Ishikawa (cell line): ENCODE measurements around the gene PDZRN3.

Experiments used
- CEBPB ChIP-seq: IDR thresholded peaks from 2 replicates; pipeline ENCODE4 v1.6.1; 2012
- CREB1 ChIP-seq: IDR thresholded peaks from 2 replicates; pipeline ENCODE4 v1.6.1; 2012; ENCODE audit warnings: low read depth
- EGR1 ChIP-seq: IDR thresholded peaks from 2 replicates; pipeline ENCODE4 v1.6.1; 2012
- EP300 ChIP-seq: IDR thresholded peaks from 2 replicates; pipeline ENCODE4 v1.6.1; 2012; ENCODE audit warnings: borderline replicate concordance
- FOXM1 ChIP-seq: IDR thresholded peaks from 2 replicates; pipeline ENCODE4 v1.6.1; 2012; ENCODE audit warnings: low read depth, borderline replicate concordance
- NFIC ChIP-seq: IDR thresholded peaks from 2 replicates; pipeline ENCODE4 v1.6.1; 2012
- RAD21 ChIP-seq: IDR thresholded peaks from 2 replicates; pipeline ENCODE4 v1.6.1; 2012; ENCODE audit warnings: low read depth
- TAF1 ChIP-seq: IDR thresholded peaks from 2 replicates; pipeline ENCODE4 v1.6.1; 2012; ENCODE audit warnings: low read depth, mild to moderate bottlenecking
- TCF12 ChIP-seq: IDR thresholded peaks from 2 replicates; pipeline ENCODE4 v1.6.1; 2012; ENCODE audit warnings: low read depth
- TEAD4 ChIP-seq: IDR thresholded peaks from 2 replicates; pipeline ENCODE4 v1.6.1; 2012
- YY1 ChIP-seq: IDR thresholded peaks from 2 replicates; pipeline ENCODE4 v1.6.1; 2012; ENCODE audit warnings: low read depth
- ZBTB7A ChIP-seq: IDR thresholded peaks from 2 replicates; pipeline ENCODE4 v1.6.1; 2012; ENCODE audit warnings: low read depth
- TF ChIP-seq, protein P1 (sequence below): IDR thresholded peaks from 2 replicates; pipeline ENCODE4 v1.6.1; 2012; ENCODE audit warnings: low read depth, mild to moderate bottlenecking
- TF ChIP-seq, protein P2 (sequence below): IDR thresholded peaks from 2 replicates; pipeline ENCODE4 v1.6.1; 2012
- TF ChIP-seq, protein P3 (sequence below): IDR thresholded peaks from 2 replicates; pipeline ENCODE4 v1.6.1; 2012

Gene PDZRN3

DNA sequence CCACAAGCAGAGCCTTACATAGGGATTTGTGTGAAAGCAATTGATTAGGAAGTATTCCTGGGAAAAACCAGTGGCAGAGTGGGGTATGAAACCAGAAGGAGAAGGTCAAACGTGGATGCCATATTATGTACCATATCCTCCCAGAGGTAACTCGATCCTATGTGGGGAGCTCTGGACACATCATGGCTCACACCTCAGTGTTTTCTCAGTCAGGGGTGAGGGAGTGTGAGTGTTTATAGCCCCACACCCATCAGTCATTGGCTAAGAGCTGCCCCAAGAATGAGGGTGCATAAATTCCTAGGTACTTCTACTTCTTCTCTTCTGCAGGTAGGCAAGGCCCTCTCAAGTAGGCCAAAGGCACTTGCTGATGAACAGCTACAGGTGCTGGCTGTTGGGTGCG lies 28.2 kb upstream of the PDZRN3 start:
- TF ChIP-seq, protein P1, sequence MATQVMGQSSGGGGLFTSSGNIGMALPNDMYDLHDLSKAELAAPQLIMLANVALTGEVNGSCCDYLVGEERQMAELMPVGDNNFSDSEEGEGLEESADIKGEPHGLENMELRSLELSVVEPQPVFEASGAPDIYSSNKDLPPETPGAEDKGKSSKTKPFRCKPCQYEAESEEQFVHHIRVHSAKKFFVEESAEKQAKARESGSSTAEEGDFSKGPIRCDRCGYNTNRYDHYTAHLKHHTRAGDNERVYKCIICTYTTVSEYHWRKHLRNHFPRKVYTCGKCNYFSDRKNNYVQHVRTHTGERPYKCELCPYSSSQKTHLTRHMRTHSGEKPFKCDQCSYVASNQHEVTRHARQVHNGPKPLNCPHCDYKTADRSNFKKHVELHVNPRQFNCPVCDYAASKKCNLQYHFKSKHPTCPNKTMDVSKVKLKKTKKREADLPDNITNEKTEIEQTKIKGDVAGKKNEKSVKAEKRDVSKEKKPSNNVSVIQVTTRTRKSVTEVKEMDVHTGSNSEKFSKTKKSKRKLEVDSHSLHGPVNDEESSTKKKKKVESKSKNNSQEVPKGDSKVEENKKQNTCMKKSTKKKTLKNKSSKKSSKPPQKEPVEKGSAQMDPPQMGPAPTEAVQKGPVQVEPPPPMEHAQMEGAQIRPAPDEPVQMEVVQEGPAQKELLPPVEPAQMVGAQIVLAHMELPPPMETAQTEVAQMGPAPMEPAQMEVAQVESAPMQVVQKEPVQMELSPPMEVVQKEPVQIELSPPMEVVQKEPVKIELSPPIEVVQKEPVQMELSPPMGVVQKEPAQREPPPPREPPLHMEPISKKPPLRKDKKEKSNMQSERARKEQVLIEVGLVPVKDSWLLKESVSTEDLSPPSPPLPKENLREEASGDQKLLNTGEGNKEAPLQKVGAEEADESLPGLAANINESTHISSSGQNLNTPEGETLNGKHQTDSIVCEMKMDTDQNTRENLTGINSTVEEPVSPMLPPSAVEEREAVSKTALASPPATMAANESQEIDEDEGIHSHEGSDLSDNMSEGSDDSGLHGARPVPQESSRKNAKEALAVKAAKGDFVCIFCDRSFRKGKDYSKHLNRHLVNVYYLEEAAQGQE, result no peak
- TF ChIP-seq EGR1 (no peak), ZBTB7A (no peak), YY1 (no peak), TCF12 (no peak)
- TF ChIP-seq, protein P2, sequence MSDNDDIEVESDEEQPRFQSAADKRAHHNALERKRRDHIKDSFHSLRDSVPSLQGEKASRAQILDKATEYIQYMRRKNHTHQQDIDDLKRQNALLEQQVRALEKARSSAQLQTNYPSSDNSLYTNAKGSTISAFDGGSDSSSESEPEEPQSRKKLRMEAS, result no peak

DNA sequence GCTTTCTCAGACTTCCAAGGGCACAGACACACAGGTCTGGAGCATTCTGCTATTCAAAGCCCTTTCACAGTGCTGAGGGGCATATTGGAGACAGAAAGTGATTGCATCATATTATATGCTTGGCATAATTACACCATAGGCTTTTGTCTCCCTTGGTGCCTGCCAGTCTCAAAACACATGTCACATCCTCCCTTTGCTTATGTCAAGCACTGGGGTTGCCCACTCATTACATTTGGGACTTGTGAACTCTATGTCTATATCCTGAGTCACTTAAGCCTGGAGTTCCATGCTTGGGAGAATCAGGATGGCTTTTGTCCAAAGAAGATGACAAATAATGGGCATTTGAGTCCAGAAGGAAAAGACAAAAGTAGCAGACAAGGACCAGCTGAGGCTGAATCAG lies 12.3 kb upstream of the PDZRN3 start:
- TF ChIP-seq TEAD4 (no peak), EP300 (no peak), TCF12 (no peak), NFIC (no peak), TAF1 (no peak), EGR1 (no peak), ZBTB7A (no peak), RAD21 (no peak), YY1 (no peak), FOXM1 (no peak), CREB1 (no peak), CEBPB (no peak)
- TF ChIP-seq, protein P3, sequence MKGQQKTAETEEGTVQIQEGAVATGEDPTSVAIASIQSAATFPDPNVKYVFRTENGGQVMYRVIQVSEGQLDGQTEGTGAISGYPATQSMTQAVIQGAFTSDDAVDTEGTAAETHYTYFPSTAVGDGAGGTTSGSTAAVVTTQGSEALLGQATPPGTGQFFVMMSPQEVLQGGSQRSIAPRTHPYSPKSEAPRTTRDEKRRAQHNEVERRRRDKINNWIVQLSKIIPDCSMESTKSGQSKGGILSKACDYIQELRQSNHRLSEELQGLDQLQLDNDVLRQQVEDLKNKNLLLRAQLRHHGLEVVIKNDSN, result no peak
- TF ChIP-seq, protein P1, result no peak
- TF ChIP-seq, protein P2, result no peak

DNA sequence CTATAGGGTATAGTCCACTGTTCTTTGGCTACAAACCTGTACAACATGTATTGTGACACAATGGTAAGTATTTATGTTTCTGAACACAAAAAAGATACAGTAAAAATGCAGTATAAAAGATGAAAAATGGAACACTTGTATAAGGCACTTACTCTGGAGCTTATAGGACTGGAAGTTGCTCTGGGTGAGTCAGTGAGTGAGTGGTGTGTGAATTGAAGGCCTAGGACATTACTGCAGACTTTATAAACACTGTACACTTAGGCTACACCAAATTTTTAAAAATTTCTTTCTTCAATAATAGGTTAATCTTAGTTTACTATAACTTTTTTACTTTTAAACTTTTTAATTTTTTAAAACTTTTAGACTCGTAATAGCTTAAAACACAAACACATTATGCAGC lies 10.5 kb upstream of the PDZRN3 start:
- TF ChIP-seq ZBTB7A, result no peak
- TF ChIP-seq YY1, result no peak
- no peak for TF ChIP-seq TAF1

DNA sequence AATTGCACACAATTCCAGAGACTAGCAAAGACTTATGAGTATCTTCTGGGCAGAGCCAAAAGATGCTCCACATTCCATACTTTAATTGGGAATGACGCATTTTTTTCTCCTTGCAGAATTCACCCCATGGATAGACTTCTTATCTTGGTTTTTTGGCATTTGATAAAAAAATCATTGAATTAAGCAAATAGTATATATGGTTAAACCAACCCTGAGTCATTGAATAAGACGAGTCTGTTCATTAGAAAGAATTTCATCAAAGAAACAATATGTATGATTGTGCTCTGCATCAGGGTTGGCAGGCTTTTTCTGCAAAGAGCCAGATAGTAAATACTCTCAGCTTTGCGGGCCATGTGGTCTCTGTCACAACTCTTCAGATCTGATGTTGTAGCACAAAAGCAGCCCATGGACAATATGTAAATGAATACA lies 9.2 kb upstream of the PDZRN3 start:
- TF ChIP-seq RAD21 (no peak), FOXM1 (no peak), YY1 (no peak), TAF1 (no peak), EGR1 (no peak), EP300 (no peak)
- TF ChIP-seq, protein P3, result no peak

DNA sequence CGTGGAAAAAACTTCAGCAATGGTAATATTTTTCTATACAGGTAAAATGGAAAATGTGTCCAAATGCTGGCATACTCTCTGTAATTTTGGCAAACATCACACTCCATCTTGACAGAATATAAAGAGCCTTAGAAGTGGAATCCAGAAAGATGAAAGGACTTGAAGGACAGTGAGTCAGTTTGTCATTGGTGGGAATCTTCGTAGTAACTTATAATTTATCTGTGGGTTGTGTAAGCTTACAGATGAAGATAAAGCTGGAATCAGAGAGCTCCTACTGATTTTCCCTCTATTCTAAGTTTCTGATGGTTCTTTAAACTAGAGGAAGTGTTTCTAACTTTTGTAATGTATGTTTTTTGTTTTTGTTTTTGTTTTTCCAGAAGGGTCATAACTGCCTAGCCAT lies 8.7 kb upstream of the PDZRN3 start:
- TF ChIP-seq ZBTB7A (no peak), EGR1 (no peak), YY1 (no peak), CREB1 (no peak), TCF12 (no peak), EP300 (no peak), TAF1 (no peak), TEAD4 (no peak), RAD21 (no peak), NFIC (no peak)
- TF ChIP-seq, protein P3, result no peak
- TF ChIP-seq, protein P2, result no peak

DNA sequence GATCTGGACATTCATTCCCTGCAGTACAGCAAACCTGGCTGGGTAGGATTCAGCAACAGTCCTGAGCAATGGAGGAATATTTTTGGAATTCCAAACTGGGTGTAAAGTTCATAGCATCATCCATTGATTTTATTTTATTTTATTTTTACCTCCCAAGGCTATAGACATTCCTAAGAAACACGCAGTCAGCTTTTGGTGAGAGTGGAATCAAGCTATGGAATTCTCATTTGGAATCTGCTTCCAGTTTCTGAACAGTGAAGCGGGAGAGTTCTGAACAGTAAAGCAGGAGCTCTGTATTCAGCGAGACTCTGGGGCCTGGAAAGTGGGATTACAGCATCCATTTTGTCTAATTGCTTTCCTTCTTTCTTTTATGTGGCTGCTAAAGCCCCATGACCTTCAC lies 1.4 kb upstream of the PDZRN3 start:
- TF ChIP-seq CEBPB, result no peak
- no peak for TF ChIP-seq ZBTB7A
- TF ChIP-seq TEAD4, result no peak
- no peak for TF ChIP-seq RAD21
- TF ChIP-seq, protein P3, result no peak
- no peak for TF ChIP-seq EGR1
- no peak for TF ChIP-seq CREB1
- no peak for TF ChIP-seq FOXM1
- TF ChIP-seq YY1, result no peak
- TF ChIP-seq, protein P2, result no peak
- TF ChIP-seq, protein P1, result no peak
- no peak for TF ChIP-seq TCF12
- no peak for TF ChIP-seq EP300
- no peak for TF ChIP-seq NFIC
- TF ChIP-seq TAF1, result no peak
